GM13976 (cell line): ENCODE results near the gene ZNF479.
"Not testable (repeated sequence)": the region's sequence is repeated elsewhere in the genome, so short reads cannot be mapped to it uniquely, and the experiment has no call there.

ENCODE experiments used
- DNase-seq: peaks from one replicate; pipeline ENCODE4 v3.0.0; 2012; ENCODE audit warnings: low spot score
- in situ Hi-C: fragments of 300-500 bp; cut with MboI; formaldehyde crosslinking; loops from one replicate; pipeline ENCODE4 v1.12.0; 2022; ENCODE audit warnings: low sequenced_read_pairs, mixed read lengths, inconsistent platforms; ENCODE audit not compliant: unreplicated experiment
- TF ChIP-seq, protein P1 (sequence below): IDR thresholded peaks from 2 replicates; pipeline ENCODE4 v1.5.1; 2012; ENCODE audit warnings: borderline replicate concordance, mild to moderate bottlenecking; ENCODE audit not compliant: insufficient read depth; ENCODE audit errors: extremely low read depth, missing control alignments, control extremely low read depth

Gene ZNF479

DNA sequence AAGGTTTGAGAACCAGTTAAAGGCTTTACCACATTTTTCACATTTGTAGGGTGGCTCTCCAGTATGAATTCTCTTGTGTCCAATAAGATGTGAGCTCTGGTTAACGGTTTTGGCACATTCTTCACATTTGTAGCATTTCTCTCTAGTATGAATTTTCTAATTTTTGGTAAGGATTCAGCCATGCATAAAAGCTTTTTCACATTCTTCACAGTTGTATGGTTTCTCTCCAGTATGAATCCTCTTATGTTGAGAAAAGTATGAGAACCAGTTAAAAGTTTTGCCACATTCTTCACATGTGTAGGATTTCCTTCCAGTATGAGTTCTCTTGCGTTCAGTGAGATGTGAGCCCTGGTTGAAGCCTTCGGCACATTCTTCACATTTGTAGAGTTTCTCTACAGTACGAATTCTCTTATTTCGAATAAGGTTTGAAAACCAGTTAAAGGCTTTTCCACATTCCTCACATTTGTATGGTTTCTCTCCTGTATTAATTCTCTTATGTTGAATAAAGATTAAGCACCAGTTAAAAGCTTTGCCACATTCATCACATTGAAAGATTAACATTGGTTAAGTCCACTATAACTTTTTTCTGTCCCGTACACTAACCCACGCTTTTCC lies 33.2 kb upstream of the ZNF479 start:
- TF ChIP-seq, protein P1, sequence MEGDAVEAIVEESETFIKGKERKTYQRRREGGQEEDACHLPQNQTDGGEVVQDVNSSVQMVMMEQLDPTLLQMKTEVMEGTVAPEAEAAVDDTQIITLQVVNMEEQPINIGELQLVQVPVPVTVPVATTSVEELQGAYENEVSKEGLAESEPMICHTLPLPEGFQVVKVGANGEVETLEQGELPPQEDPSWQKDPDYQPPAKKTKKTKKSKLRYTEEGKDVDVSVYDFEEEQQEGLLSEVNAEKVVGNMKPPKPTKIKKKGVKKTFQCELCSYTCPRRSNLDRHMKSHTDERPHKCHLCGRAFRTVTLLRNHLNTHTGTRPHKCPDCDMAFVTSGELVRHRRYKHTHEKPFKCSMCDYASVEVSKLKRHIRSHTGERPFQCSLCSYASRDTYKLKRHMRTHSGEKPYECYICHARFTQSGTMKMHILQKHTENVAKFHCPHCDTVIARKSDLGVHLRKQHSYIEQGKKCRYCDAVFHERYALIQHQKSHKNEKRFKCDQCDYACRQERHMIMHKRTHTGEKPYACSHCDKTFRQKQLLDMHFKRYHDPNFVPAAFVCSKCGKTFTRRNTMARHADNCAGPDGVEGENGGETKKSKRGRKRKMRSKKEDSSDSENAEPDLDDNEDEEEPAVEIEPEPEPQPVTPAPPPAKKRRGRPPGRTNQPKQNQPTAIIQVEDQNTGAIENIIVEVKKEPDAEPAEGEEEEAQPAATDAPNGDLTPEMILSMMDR = no peak
- DNase-seq = no peak
- in situ Hi-C loops = no loop called here

DNA sequence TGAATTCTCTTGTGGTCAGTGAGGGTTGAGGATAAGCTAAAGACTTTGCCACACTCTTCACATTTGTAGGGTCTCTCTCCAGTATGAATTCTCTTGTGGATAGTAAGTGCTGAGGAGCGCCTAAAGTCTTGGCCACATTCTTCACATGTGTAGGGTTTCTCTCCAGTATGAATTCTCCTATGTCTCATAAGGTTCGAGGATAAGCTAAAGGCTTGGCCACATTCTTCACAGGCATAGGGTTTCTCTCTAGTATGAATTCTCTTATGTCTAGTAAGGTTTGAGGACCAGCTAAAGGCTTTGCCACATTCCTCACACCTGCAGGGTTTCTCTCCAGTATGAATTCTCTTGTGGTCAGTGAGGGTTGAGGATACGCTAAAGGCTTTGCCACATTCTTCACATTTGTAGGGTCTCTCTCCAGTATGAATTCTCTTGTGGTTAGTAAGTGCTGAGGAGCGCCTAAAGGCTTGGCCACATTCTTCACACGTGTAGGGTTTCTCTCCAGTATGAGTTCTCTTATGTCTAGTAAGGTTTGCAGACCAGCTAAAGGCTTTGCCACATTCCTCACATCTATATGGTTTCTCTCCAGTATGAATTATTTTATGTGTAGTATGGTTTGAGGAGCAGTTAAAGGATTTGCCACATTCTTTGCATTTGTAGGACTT lies 12.0 kb downstream of the ZNF479 start:
- in situ Hi-C loops, DNase-seq: not testable (repeated sequence)
